ENCODE data around the gene COQ2. TPM values are rescaled to one million over a fixed set of nuclear protein-coding genes. Genes with fewer than 3 reads are reported as not detected.

COQ2 gene, protein sequence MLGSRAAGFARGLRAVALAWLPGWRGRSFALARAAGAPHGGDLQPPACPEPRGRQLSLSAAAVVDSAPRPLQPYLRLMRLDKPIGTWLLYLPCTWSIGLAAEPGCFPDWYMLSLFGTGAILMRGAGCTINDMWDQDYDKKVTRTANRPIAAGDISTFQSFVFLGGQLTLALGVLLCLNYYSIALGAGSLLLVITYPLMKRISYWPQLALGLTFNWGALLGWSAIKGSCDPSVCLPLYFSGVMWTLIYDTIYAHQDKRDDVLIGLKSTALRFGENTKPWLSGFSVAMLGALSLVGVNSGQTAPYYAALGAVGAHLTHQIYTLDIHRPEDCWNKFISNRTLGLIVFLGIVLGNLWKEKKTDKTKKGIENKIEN
- total RNA-seq = 1 to 10 TPM; 2.8 to 5.4 (median 3.9) TPM
- polyA plus RNA-seq = 1 to 10 TPM; 2.9 to 5.0 TPM

DNA sequence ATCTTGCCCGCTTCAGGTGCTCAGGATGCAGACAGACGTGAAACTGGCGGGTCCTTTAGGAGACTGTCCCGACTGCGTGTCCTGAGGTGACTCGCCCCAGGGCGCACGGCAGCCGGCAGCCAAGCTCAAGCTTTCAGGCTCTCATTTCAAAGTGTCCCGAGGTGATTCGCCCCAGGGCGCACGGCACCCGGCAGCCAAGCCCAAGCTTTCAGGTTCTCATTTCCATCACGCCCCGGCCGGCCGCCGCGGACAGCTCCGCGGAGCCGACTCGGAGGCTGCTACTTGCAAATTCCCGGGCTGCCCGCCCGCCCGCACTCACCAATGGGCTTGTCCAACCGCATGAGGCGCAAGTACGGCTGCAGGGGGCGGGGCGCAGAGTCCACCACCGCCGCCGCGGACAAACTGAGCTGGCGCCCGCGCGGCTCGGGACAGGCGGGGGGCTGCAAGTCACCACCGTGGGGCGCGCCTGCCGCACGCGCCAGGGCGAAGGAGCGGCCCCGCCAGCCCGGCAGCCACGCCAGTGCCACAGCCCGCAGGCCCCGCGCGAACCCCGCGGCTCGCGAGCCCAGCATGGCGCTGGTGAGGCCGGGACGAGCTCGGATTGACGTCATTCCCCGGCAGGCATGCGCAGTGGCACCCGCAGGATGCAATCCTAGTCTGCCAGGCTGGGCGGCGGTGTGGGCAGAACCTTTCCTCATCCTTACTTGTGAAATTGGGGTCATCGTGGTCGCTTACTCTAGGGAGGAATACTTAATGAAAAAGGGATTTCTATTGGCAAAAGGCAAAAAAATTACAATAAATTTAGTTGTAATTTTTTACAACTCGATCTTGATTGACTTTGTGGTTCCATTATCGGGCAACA is at the start of gene COQ2:
TSS of gene COQ2 (minus strand) at position 606 of the 862 bp plus-strand sequence. CDS start at position 572, 34 bp downstream.
- Histone ChIP-seq H3K4me1 (peaks cover 5 to 9% (median 5%) of the 10 kb centered on the region in 3 donors), H3K27me3 (no peaks in the 10 kb centered on the region), H3K36me3 (no peaks in the 10 kb centered on the region), H3K4me3 (peak within 1 kb of the TSS; percentile 38 to 79 (median 57)), H3K9me3 (no peaks in the 10 kb centered on the region), H3K27ac (peak within 1 kb of the TSS; percentile 80 to 98 (median 92))
- TF ChIP-seq, protein P1, sequence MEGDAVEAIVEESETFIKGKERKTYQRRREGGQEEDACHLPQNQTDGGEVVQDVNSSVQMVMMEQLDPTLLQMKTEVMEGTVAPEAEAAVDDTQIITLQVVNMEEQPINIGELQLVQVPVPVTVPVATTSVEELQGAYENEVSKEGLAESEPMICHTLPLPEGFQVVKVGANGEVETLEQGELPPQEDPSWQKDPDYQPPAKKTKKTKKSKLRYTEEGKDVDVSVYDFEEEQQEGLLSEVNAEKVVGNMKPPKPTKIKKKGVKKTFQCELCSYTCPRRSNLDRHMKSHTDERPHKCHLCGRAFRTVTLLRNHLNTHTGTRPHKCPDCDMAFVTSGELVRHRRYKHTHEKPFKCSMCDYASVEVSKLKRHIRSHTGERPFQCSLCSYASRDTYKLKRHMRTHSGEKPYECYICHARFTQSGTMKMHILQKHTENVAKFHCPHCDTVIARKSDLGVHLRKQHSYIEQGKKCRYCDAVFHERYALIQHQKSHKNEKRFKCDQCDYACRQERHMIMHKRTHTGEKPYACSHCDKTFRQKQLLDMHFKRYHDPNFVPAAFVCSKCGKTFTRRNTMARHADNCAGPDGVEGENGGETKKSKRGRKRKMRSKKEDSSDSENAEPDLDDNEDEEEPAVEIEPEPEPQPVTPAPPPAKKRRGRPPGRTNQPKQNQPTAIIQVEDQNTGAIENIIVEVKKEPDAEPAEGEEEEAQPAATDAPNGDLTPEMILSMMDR (IDR thresholded peaks at IDR 0.05) = peak; percentile 13 to 52 (median 22)
- ATAC-seq = peak; percentile 94 to 97 (median 97)
- FAIRE-seq = no peak
- WGBS, 2 donors = 0% methylated on average over 61 to 76 of the region's 76 CpGs
- DNase-seq = peak; percentile 95 to 98 (median 96)
- intact Hi-C loops (cut with DNase I) = no loop called here

DNA sequence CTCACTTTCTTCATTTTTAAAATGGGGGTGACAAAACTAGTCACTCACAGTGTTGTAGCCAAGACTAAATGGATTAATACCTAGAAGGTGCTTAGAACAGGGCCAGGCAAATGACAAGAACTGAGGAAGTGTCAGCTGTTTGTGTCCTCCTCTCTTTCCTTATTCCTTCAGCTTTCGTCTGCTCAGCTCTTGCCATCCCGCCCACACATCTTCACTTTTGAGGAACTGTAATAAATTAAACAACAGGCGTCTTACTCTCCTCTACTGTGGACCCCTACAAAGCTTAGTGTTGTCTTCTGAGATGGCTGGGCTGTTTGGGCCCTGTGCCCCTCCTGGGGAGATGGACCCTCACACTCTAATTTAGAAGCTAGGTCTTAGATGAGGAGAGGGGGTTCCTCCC is 47.4 kb upstream of the COQ2 start:
- TF ChIP-seq, protein P1 (IDR thresholded peaks at IDR 0.05) = no peak
- Histone ChIP-seq H3K27me3 (no peaks in the 10 kb centered on the region), H3K9me3 (no peaks in the 10 kb centered on the region), H3K27ac (no peak overlapping the region), H3K36me3 (no peaks in the 10 kb centered on the region), H3K4me3 (no peak overlapping the region), H3K4me1 (peaks cover 0 to 4% (median 0%) of the 10 kb centered on the region in 3 donors)
- intact Hi-C loops (cut with DNase I) = no loop called here
- 86 to 88% methylated on average over 3 of the region's 3 CpGs for WGBS, 2 donors
- no peak for ATAC-seq
- no peak for DNase-seq
- no peak for FAIRE-seq

DNA sequence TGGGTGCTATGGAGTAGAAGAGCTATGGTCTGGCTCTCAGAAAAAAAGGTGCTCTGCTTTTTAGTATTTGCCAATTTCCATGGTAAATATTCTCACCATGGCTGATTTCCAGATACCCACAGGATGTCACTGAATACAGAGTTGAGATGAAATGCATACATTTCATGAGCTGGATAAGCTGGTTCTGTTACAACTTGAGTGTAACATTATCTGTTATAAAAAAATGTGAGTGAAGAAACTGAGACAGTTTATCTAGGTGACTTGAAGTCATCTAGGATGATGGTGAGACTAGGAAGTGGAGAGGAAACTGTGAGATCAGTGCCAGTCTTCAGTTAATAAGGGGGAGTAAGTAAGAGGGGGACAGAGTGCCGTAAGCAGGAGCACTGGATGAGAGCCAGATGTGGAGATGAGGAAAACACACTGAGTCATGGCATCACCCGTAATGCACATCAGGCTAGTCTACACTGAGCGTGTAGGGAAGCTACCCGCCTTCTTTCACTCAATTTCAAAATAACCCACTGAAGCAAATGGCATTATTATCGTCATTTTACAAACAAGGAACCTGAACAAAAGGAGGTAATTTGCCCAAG is 45.0 kb upstream of the COQ2 start:
- intact Hi-C loops (cut with DNase I) = no loop called here
- ATAC-seq (no peak), DNase-seq (no peak), FAIRE-seq (no peak)
- H3K27ac ChIP-seq = no peak overlapping the region
- no peaks in the 10 kb centered on the region for H3K9me3 ChIP-seq
- TF ChIP-seq, protein P1 (IDR thresholded peaks at IDR 0.05) = no peak
- H3K4me3 ChIP-seq = no peak overlapping the region
- WGBS, 2 donors = 86 to 88% methylated on average over 5 of the region's 5 CpGs
- no peaks in the 10 kb centered on the region for H3K4me1 ChIP-seq
- H3K27me3 ChIP-seq = no peaks in the 10 kb centered on the region
- H3K36me3 ChIP-seq = no peaks in the 10 kb centered on the region

DNA sequence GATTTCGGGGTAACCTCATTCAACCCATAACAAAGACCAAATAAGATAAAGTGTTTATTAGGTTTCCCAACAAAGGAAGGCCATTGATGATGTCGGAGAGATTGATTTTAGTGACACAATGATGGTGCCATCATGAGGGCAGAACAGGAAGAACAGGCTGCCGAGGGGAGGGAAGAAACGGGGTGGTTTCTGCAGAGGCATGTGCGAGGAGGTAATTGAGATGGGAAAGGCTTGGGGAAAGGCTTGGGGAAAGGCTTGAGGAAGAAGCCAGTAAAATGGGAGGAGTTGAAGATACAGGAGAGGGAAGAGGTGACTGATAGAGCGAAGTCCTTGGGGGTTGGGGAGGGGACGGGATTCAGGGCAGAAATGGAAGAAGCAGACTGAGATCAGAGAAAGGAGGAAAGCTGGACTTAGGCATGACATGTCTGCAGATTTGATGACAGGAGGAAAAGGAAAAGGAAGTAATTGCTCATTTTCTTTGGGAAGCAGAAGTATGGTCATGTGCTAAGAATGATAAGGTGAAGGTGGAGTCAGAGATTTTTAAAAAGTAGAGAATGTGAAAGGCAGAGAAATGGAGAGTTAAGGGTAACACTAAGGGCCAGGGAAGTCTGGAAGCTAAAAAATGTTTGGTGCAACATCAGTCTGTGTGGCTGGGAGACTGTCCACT is 44.1 kb upstream of the COQ2 start:
- H3K4me1 ChIP-seq = no peaks in the 10 kb centered on the region
- TF ChIP-seq, protein P1 (IDR thresholded peaks at IDR 0.05) = no peak
- no peak overlapping the region for H3K4me3 ChIP-seq
- H3K27ac ChIP-seq = no peak overlapping the region
- no peaks in the 10 kb centered on the region for H3K27me3 ChIP-seq
- WGBS, 2 donors = 66 to 74% methylated on average over 7 of the region's 7 CpGs
- H3K9me3 ChIP-seq = no peaks in the 10 kb centered on the region
- ATAC-seq (no peak), DNase-seq (no peak), FAIRE-seq (no peak)
- H3K36me3 ChIP-seq = no peaks in the 10 kb centered on the region
- intact Hi-C loops (cut with DNase I) = no loop called here
